ENCODE measurements around the gene LDLRAD4. TPM values are rescaled to one million over a fixed set of nuclear protein-coding genes. Genes with fewer than 3 reads are reported as not detected.

The LDLRAD4 gene
- total and polyA plus RNA-seq, 9 of the 15 experiments (the other 6 are each of a cell fraction or from before 2014, with no cell fraction given) = 0.01 TPM; not detected in 8

DNA sequence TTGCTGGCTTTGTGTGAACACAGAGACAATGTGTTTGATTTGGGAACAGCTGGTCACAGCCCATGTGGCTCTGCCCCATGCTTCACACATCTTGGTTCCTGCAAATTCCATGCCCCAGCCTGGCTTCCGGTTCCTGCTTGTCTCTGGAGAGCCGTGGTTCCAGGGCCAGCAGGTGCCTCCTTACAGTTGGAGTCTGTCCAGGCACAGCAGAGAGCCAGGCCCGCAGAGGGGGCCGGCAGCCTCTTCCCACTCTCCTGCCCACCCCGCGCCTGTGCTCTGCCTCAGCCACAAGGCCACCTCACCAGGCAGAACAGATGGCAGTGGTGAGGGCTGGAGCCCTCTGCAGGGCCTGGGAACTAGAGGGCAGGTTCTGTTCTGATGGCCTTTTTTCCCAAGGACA is 81.5 kb downstream of the LDLRAD4 start:
- TF ChIP-seq ZNF584 (CRISPR knock-in tag; IDR thresholded peaks at IDR 0.05; ENCODE audit: low read depth) (no peak), SLC30A9 (CRISPR knock-in tag; IDR thresholded peaks at IDR 0.05) (no peak), SMAD2 (IDR thresholded peaks at IDR 0.05; ENCODE audit: low read depth, low read length) (no peak), ARID2 (IDR thresholded peaks at IDR 0.05) (no peak)
- TF ChIP-seq, protein P1, sequence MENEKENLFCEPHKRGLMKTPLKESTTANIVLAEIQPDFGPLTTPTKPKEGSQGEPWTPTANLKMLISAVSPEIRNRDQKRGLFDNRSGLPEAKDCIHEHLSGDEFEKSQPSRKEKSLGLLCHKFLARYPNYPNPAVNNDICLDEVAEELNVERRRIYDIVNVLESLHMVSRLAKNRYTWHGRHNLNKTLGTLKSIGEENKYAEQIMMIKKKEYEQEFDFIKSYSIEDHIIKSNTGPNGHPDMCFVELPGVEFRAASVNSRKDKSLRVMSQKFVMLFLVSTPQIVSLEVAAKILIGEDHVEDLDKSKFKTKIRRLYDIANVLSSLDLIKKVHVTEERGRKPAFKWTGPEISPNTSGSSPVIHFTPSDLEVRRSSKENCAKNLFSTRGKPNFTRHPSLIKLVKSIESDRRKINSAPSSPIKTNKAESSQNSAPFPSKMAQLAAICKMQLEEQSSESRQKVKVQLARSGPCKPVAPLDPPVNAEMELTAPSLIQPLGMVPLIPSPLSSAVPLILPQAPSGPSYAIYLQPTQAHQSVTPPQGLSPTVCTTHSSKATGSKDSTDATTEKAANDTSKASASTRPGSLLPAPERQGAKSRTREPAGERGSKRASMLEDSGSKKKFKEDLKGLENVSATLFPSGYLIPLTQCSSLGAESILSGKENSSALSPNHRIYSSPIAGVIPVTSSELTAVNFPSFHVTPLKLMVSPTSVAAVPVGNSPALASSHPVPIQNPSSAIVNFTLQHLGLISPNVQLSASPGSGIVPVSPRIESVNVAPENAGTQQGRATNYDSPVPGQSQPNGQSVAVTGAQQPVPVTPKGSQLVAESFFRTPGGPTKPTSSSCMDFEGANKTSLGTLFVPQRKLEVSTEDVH (IDR thresholded peaks at IDR 0.05; ENCODE audit: low read depth, partially characterized antibody) = no peak

More for the DNA sequence above, 81.5 kb downstream of the LDLRAD4 start:
- Histone ChIP-seq H3K4me1 (replicated peaks in 1 of 2; ENCODE audit: control insufficient read depth in 2 of 2, insufficient read depth in 2 of 2, low read length in 2 of 2) (no peaks in the 10 kb centered on the region), H3K79me2 (ENCODE audit: control insufficient read depth, insufficient read depth, low read length) (no peaks in the 10 kb centered on the region), H4K20me1 (replicated peaks; ENCODE audit: control insufficient read depth, insufficient read depth, low read length) (0 out of 2 replicates have a peak, but pooled peaks cover 3% of the 10 kb centered on the region), H3K9me1 (ENCODE audit: control insufficient read depth, insufficient read depth, low read length) (no peaks in the 10 kb centered on the region), H3K27ac (ENCODE audit: extremely low read depth, low read depth, low read length) (no peak overlapping the region), H3K9ac (ENCODE audit: insufficient read depth in 1 of 2, low read depth in 2 of 2, low read length in 2 of 2) (no peak overlapping the region), H3K9me3 (replicated peaks; ENCODE audit: control insufficient read depth, insufficient read depth, low read depth, low read length) (no peaks in the 10 kb centered on the region), H3K27me3 (ENCODE audit: control insufficient read depth in 2 of 2, insufficient read depth in 2 of 2, low read length in 2 of 2) (peaks cover 7 to 14% of the 10 kb centered on the region in 2 experiments; a peak in 3 of 5 replicates), H2AFZ (ENCODE audit: low read depth, low read length) (no peak overlapping the region), H3K4me2 (ENCODE audit: insufficient read depth, low read length) (no peak overlapping the region), H3K4me3 (no peak overlapping the region), H3K36me3 (ENCODE audit: control insufficient read depth, insufficient read depth, low read length) (no peaks in the 10 kb centered on the region)
- CTCF ChIA-PET (ENCODE audit: low intra/inter-chr PET ratio) = no interaction called here
- ATAC-seq (no peak; the same call in 2 of the 3 replicates), FAIRE-seq (no peak), DNase-seq (ENCODE audit: extremely low read depth in 1 of 4, low spot score in 3 of 4) (no peak)
- POLR2A ChIA-PET = no interaction called here
- BruUV-seq (replicated peaks) = no TSS peak
- 3% methylated on average over 6 of the region's 6 CpGs for WGBS (ENCODE audit: insufficient coverage, low coverage, missing lambda C conversion rate)
- in situ Hi-C loops (cut with MboI) = no loop called here
- intact Hi-C loops (cut with micrococcal nuclease) = no loop called here

Data from K562 (cell line).